ENCODE results near the gene EVC. TPM values are rescaled to one million over a fixed set of nuclear protein-coding genes. Genes with fewer than 3 reads are reported as not detected.

EVC gene
- total RNA-seq (2022): not detected in 2 replicates
- Bru-seq, nascent RNA: percentile 4 among the genes with signal in this experiment
- BruChase-seq, experiment 1, labeled RNA remaining after a 2-hour chase: percentile 3 among the genes with signal in this experiment
- percentile 1 among the genes with signal in this experiment for BruChase-seq, experiment 2, labeled RNA remaining after a 6-hour chase
- long read RNA-seq: 0 reads

- CTCF ChIA-PET: no interaction called here
Observed at GRCh38 chr4:5710961-5711478, at the start of gene EVC. EVC (plus strand) TSS chr4:5711201; CDS start chr4:5711381, 180 bp downstream.

DNA sequence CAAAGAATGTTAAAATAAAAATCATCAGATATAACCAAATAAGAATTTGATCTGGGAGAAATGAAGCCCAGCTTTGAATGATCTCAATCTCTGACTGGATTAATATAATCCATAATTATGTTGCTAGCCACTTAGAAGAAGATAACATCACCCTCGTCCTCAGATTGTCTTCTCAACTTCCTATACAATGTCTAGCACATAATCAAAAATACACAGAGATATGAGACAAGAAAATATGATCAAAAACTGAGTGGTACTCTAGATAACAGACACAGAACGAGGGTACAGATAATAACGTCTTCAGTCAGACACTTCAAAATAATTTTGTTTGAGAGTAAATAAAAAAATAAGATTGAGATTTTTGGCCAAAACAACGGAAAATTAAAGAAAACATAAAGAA, 49.8 kb upstream of the EVC start:
- no peak overlapping the region for H3K4me3 ChIP-seq (ENCODE audit: low read depth, low read length)
- no peak for TF ChIP-seq CTCF (IDR thresholded peaks at IDR 0.05; ENCODE audit: insufficient read depth in 1 of 2, low read depth in 1 of 2, low read length in 1 of 2, severe bottlenecking in 1 of 2, unreplicated experiment in 1 of 2)
- H3K4me1 ChIP-seq: no peaks in the 10 kb centered on the region
- peaks cover 10% of the 10 kb centered on the region for H3K27me3 Mint-ChIP-seq (ENCODE audit: insufficient read depth, unreplicated experiment)
- DNase-seq: no peak
- CTCF ChIA-PET: no interaction called here
- H3K27ac Mint-ChIP-seq (ENCODE audit: unreplicated experiment): no peak overlapping the region
- no peaks in the 10 kb centered on the region for H3K9me3 Mint-ChIP-seq (ENCODE audit: unreplicated experiment)
- POLR2A ChIA-PET: no interaction called here
- no peaks in the 10 kb centered on the region for H3K27me3 ChIP-seq (replicated peaks; ENCODE audit: control insufficient read depth, insufficient read depth, low read length)
- no peaks in the 10 kb centered on the region for H3K9me3 ChIP-seq
- no TSS peak for BruUV-seq (replicated peaks)
- H3K4me3 Mint-ChIP-seq (ENCODE audit: unreplicated experiment): no peak overlapping the region
- intact Hi-C loops (cut with micrococcal nuclease; ENCODE audit: unreplicated experiment): no loop called here
- H3K4me1 Mint-ChIP-seq (ENCODE audit: low read depth, unreplicated experiment): no peaks in the 10 kb centered on the region
- H3K36me3 ChIP-seq (ENCODE audit: control insufficient read depth, insufficient read depth, low read length): no peaks in the 10 kb centered on the region
- no peaks in the 10 kb centered on the region for H3K36me3 Mint-ChIP-seq (ENCODE audit: insufficient read depth, unreplicated experiment)

More at GRCh38 chr4:5710961-5711478, at the start of gene EVC:
- DNase-seq: no peak
- Histone ChIP-seq H3K36me3 (ENCODE audit: control insufficient read depth, insufficient read depth, low read length) (no peaks in the 10 kb centered on the region), H3K27me3 (replicated peaks; ENCODE audit: control insufficient read depth, insufficient read depth, low read length) (no peaks in the 10 kb centered on the region), H3K9me3 (0 out of 2 replicates have a peak, but pooled peaks cover 3% of the 10 kb centered on the region), H3K4me1 (no peaks in the 10 kb centered on the region), H3K4me3 (ENCODE audit: low read depth, low read length) (no peak within 1 kb of the TSS)
- Mint-ChIP-seq H3K4me1 (ENCODE audit: low read depth, unreplicated experiment) (no peaks in the 10 kb centered on the region), H3K36me3 (ENCODE audit: insufficient read depth, unreplicated experiment) (no peaks in the 10 kb centered on the region), H3K27ac (ENCODE audit: unreplicated experiment) (no peak within 1 kb of the TSS), H3K27me3 (ENCODE audit: insufficient read depth, unreplicated experiment) (no peaks in the 10 kb centered on the region), H3K9me3 (ENCODE audit: unreplicated experiment) (peaks cover 15% of the 10 kb centered on the region), H3K4me3 (ENCODE audit: unreplicated experiment) (no peak within 1 kb of the TSS)
- TF ChIP-seq CTCF (IDR thresholded peaks at IDR 0.05; ENCODE audit: insufficient read depth in 1 of 2, low read depth in 1 of 2, low read length in 1 of 2, severe bottlenecking in 1 of 2, unreplicated experiment in 1 of 2): no peak
- BruUV-seq (replicated peaks): no TSS peak
- POLR2A ChIA-PET: no interaction called here
- intact Hi-C loops (cut with micrococcal nuclease; ENCODE audit: unreplicated experiment): no loop called here

- TF ChIP-seq CTCF (IDR thresholded peaks at IDR 0.05; ENCODE audit: insufficient read depth in 1 of 2, low read depth in 1 of 2, low read length in 1 of 2, severe bottlenecking in 1 of 2, unreplicated experiment in 1 of 2): no peak
- no peaks in the 10 kb centered on the region for H3K9me3 ChIP-seq
- Mint-ChIP-seq H3K27ac (ENCODE audit: unreplicated experiment) (no peak overlapping the region), H3K36me3 (ENCODE audit: insufficient read depth, unreplicated experiment) (no peaks in the 10 kb centered on the region), H3K27me3 (ENCODE audit: insufficient read depth, unreplicated experiment) (peaks cover 10% of the 10 kb centered on the region), H3K9me3 (ENCODE audit: unreplicated experiment) (no peaks in the 10 kb centered on the region), H3K4me3 (ENCODE audit: unreplicated experiment) (no peak overlapping the region), H3K4me1 (ENCODE audit: low read depth, unreplicated experiment) (no peaks in the 10 kb centered on the region)
- H3K4me3 ChIP-seq (ENCODE audit: low read depth, low read length): no peak overlapping the region
- H3K27me3 ChIP-seq (replicated peaks; ENCODE audit: control insufficient read depth, insufficient read depth, low read length): no peaks in the 10 kb centered on the region
- H3K4me1 ChIP-seq: no peaks in the 10 kb centered on the region
- POLR2A ChIA-PET: no interaction called here
- CTCF ChIA-PET: no interaction called here
- no peak for DNase-seq
- BruUV-seq (replicated peaks): no TSS peak
- H3K36me3 ChIP-seq (ENCODE audit: control insufficient read depth, insufficient read depth, low read length): no peaks in the 10 kb centered on the region
- intact Hi-C loops (cut with micrococcal nuclease; ENCODE audit: unreplicated experiment): no loop called here
Observed at GRCh38 chr4:5662555-5662954, 48.4 kb upstream of the EVC start.

Measured in Caco-2 (cell line).